Smooth muscle cell of trachea (primary cell): ENCODE measurements around the gene REPS2. TPM values are rescaled to one million over a fixed set of nuclear protein-coding genes. Genes with fewer than 3 reads are reported as not detected.

Source experiments
- total RNA-seq: library from RNA; depleted of rRNA; stranded (reverse); fragments of >200 nt; gene quantifications from 2 replicates; pipeline ENCODE4 v1.2.1, GENCODE V29; 2014

The REPS2 gene
- 0.73 and 0.99 TPM in 2 replicates for total RNA-seq

GRCh38 chrX:16946361-16946964, at the start of gene REPS2:
Gene REPS2, plus strand, starts transcription at chrX:16946658. Its CDS starts 204 bp downstream, at chrX:16946862.

Other genes starting within 250 kb of the REPS2 start
- gene CTPS2, start 234.0 kb upstream of the REPS2 start, total RNA-seq = 10.9 and 11.5 TPM in 2 replicates
- 31.1 and 35.8 TPM in 2 replicates for gene SYAP1, start 227.0 kb upstream of the REPS2 start, total RNA-seq
- gene TXLNG, start 160.2 kb upstream of the REPS2 start, total RNA-seq = 9.2 and 10.8 TPM in 2 replicates
- 94.4 and 184 TPM in 2 replicates for gene RBBP7, start 76.3 kb upstream of the REPS2 start, total RNA-seq